ENCODE data around the gene MYH3.
A peak's percentile ranks its signal among the peaks of the same experiment; 100 is the strongest.
"Not testable (repeated sequence)": the region's sequence is repeated elsewhere in the genome, so short reads cannot be mapped to it uniquely, and the experiment has no call there.

MYH3 gene
- 18.2 to 28.2 reads per million in 2 donors for total RNA-seq

GRCh38 chr17:10657148-10657547, at the start of gene MYH3:
TSS of gene MYH3 (minus strand) at chr17:10657309. CDS start at chr17:10655064, 2,245 bp downstream.
- no peak for DNase-seq

GRCh38 chr17:10705727-10706126, 48.6 kb upstream of the MYH3 start:
- DNase-seq: no peak

- DNase-seq: no peak
Measured at GRCh38 chr17:10702574-10702973, 45.5 kb upstream of the MYH3 start.

GRCh38 chr17:10699856-10700255, 42.7 kb upstream of the MYH3 start:
- DNase-seq: no peak

- no peak for DNase-seq
Measured at GRCh38 chr17:10698096-10698818, 41.1 kb upstream of the MYH3 start.

GRCh38 chr17:10697092-10698081, 40.3 kb upstream of the MYH3 start, which contains the start of the genes ADPRM and SCO1:
TSS of gene ADPRM (plus strand) at chr17:10697594. CDS start at chr17:10704927, 7,333 bp downstream.
TSS of gene SCO1 (minus strand) at chr17:10697533. CDS start at chr17:10697507, 26 bp downstream.
- DNase-seq: peak; percentile 75

- DNase-seq: not testable (repeated sequence)
Measured at GRCh38 chr17:10695875-10696407, 38.8 kb upstream of the MYH3 start.

GRCh38 chr17:10687499-10687898, 30.4 kb upstream of the MYH3 start:
- no peak for DNase-seq

GRCh38 chr17:10683853-10684252, 26.7 kb upstream of the MYH3 start:
- no peak for DNase-seq

- no peak for DNase-seq
Measured at GRCh38 chr17:10681866-10682446, 24.8 kb upstream of the MYH3 start.

- no peak for DNase-seq
Measured at GRCh38 chr17:10674704-10675103, 17.6 kb upstream of the MYH3 start.

- no peak for DNase-seq
Measured at GRCh38 chr17:10673312-10673711, 16.2 kb upstream of the MYH3 start.

GRCh38 chr17:10668775-10669174, 11.7 kb upstream of the MYH3 start:
- DNase-seq: no peak

GRCh38 chr17:10666906-10667305, 9.8 kb upstream of the MYH3 start:
- no peak for DNase-seq

- DNase-seq: no peak
Measured at GRCh38 chr17:10664571-10664970, 7.5 kb upstream of the MYH3 start.

- DNase-seq: no peak
Measured at GRCh38 chr17:10663231-10663630, 6.1 kb upstream of the MYH3 start.

GRCh38 chr17:10661437-10661836, 4.3 kb upstream of the MYH3 start:
- no peak for DNase-seq

- no peak for DNase-seq
Measured at GRCh38 chr17:10657879-10658278, 770 bp upstream of the MYH3 start.

GRCh38 chr17:10653987-10654386, 3.1 kb downstream of the MYH3 start:
- DNase-seq: no peak

- DNase-seq: no peak
Measured at GRCh38 chr17:10652984-10653659, 4.0 kb downstream of the MYH3 start.

- DNase-seq: no peak
Measured at GRCh38 chr17:10651927-10652326, 5.2 kb downstream of the MYH3 start.

- DNase-seq: no peak
Measured at GRCh38 chr17:10649602-10650001, 7.5 kb downstream of the MYH3 start.
